Uterus (tissue), 2 donors: ENCODE data around the gene THSD7B.

ENCODE experiments used
- CTCF ChIP-seq, 4 experiments: fragments of 200-600 bp in 2 of 4; fragments of 450-650 bp in 2 of 4; sonication (generic) in 2 of 4; IDR thresholded peaks; one replicate each; pipeline ENCODE4 v1.5.1; 2016 to 2019; ENCODE audit warnings: antibody characterized with exemption in 4 of 4, mild to moderate bottlenecking in 2 of 4, moderate library complexity in 1 of 4
- POLR2A ChIP-seq, 2 donors: fragments of 450-650 bp; IDR thresholded peaks; one replicate each; pipeline ENCODE4 v1.6.1; 2016; ENCODE audit warnings: antibody characterized with exemption in 2 of 2, mild to moderate bottlenecking in 1 of 2, moderate library complexity in 1 of 2

DNA sequence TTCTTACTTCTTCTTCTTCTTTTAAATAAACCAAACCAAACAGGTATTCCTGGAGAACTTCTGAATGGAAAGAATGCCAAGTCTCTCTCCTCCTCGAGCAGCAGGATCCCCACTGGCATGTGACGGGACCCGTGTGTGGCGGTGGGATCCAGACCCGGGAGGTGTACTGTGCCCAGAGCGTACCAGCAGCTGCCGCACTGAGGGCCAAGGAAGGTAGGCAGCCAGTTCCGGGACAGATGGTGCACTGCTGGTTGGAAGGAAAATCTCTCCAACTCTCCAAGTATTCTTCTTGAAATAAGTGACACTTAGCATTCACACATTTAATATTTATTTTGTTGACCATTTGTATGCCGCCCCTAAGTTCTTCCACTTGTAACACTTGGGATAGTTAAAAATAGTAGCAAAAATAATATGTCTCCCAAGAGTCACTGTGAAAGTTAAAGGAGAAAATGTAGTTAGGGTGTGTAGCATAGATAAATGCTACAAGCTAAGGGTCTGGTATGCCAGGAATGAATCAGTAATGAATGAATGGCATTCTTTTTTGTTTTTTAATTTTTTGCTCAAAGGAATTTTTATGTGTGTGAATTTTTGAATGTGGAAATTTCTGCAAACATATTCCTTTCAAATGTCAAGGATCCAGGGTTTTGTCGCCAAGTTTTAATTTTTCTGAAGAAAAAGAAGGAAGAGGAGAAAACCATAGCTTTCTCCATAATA lies 349.9 kb downstream of the THSD7B start:
- TF ChIP-seq CTCF (IDR thresholded peaks at IDR 0.05) (no peak), POLR2A (IDR thresholded peaks at IDR 0.05) (no peak)
